HG03175 (cell line): ENCODE results near the gene CORO2B.
A peak's percentile ranks its signal among the peaks of the same experiment; 100 is the strongest.

Experiments
- ATAC-seq: cut with Tn5 transposase; IDR thresholded peaks from one replicate; pipeline ENCODE4 v1.9.1; 2021; ENCODE audit warnings: mild to moderate bottlenecking, moderate library complexity; ENCODE audit not compliant: unreplicated experiment

CORO2B gene

DNA sequence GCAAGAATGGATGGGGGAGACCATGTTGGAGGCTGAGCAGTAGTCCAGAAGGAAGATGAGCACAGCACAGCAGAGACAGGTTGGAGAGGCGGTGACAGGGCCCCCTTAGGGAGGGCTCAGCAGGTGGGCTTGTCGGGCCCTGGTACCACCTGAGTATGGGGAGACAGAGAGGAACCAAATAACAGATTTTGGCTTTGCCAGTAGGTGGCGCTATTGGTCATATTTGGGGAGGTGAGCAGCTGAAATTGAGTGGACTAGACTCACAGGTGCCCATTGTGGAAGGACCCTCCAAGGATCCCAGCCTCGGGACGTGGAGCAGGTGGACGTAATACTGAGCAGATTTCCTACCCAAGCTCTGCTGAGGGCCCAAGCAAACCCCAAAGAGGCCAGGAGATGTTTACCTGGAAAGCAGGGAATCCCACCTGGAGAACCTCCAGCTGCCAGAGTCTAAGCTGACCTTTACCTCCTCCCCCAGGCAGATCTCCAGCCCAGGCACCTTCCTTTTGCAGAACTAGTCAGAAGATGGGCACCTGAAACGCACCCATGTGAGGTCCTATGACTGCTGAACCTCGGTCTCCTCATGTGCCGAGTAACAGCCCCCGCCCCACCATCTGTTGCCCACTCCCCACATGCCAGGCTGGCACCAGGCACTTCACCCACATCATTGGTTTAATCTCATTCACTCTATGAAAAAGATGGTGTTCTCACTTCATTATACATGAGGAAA is 24.6 kb upstream of the CORO2B start:
- no peak for ATAC-seq

DNA sequence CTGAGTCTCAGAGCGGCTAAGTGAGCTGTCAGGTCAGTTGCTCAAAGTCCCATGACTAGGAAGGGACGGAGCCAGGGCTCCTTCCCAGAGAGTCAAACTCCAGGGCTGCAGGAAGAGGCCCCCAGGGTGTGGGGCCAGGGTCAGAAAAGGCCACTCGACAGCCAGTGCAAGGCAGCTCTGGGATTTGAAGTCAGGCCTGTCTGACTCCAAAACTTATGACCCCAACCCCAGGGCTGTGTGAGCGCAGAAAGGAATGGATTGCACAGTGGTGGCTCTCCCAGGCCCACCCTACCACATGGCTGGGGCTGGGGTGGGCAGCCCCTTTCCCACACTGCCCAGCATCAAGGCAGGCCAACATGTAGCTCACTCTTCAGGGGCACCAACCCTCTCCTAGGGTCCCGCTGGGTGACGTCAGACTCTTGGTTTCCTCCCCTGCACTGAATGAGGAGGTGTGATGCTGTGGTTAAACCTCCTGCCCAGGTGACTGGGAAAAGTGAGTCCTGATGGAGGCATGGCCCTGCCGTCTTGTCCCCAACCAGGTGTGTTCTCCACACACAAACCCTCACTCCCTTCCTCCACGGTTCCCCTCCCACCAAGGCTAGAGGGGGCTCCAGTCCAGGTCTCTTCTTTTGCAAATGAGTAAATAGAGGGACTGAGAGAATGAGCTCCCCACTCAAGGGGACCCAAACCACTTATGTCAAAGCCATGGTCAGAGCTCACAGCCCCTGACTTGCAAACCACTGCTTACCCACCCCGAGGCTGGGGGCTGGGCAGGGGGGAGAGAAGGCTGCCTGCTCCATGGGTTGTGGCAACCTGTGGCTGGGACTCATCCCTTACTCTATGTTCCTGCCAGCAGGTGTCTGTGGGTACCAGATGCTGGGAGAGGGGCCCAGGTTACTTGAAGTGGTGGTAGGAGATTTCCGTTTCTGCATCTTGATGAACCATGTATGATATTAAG is 23.8 kb upstream of the CORO2B start:
- ATAC-seq = no peak

GRCh38 chr15:68555679-68556037 is 23.1 kb upstream of the CORO2B start:
- ATAC-seq = no peak

- no peak for ATAC-seq
These were observed 22.4 kb upstream of the CORO2B start for GRCh38 chr15:68556139-68556990.

DNA sequence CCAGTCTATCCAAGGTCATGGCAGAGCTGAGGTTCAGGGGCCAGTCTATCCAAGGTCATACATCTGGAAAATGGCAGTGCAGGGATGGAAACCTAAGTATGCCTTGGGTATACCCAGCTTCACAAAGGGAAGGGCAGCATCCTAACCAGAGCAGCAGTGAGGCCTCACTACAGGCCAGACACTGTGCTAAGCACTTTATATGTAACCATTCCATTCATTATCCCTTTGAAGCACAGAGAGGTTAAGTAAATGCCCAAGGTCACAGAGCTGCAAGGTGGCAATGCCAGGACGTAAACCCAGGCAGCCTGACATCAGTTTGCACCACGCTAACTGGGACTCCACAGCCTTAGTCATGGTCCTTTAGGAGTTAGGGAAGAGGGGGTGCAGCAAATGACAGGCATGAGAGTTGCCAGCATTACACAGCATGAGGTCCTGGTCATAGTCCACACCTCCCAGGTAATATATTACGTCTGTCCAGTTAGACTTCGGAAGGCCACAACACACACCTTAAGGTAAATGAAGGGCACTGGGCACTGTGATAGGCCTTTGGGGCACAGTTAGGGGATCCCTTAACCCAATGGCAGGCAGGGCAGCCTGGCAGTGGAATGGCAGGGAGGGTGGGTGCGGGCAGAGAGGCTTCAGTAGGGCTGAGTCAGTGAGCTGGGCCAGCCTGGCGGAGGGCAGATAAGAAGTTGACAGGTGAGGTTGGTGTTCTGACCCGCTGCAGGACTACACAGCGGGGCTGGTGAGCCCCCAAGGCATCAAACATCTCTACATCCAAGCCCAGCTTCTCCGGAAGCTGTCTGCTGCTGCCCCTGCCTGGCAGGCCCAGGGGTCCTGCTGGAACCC is 21.1 kb upstream of the CORO2B start:
- no peak for ATAC-seq

GRCh38 chr15:68558318-68559305 is 20.2 kb upstream of the CORO2B start:
- ATAC-seq = no peak

DNA sequence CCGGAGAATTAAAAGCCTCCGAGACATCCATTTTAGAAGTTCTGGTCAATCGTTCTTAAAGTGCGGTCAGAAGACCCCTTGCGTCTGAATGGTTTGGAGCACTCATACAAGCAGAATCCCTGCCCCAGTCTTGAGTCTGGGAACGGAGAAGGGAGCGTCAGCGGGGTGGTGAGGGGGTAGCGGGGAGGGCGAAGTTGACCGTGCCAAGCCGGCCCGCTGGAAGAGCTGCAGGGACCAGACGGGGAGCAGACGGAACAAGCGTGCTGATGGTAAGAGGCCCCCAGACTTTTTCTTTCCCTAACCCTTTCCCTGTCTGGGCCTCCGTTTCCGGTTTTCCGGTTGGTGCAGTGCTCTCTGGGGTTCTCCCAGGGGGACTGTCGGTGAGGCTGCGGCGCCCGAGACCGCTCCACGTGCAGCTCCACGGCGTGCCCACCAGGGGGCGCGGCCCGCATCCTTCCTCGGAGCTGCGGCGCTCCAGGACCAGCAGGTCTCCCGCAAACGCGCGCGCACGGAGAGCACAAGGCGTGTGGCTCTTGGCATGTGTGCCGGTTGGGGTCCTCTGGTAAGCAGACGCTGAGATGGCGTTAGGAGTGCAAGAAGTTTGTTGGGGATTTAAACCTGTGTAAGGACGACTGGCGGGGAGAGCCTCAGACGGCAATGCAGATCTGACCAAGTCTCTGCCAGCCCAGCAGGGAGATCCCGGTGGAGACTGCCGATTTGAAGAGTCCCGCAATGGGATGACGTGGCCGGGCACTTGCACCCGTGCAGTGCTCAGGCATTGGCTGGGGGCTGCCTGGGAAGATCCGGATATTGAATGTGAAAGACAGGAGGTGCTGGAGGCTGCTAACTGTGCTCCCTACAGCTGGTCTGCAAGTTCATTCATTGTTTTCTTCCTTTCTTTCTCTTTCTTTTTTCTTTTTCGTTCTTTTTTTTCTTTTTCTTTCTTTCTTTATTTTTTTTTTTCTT is 19.2 kb upstream of the CORO2B start:
- ATAC-seq = peak; percentile 72

GRCh38 chr15:68560501-68561113 is 18.2 kb upstream of the CORO2B start:
- no peak for ATAC-seq

DNA sequence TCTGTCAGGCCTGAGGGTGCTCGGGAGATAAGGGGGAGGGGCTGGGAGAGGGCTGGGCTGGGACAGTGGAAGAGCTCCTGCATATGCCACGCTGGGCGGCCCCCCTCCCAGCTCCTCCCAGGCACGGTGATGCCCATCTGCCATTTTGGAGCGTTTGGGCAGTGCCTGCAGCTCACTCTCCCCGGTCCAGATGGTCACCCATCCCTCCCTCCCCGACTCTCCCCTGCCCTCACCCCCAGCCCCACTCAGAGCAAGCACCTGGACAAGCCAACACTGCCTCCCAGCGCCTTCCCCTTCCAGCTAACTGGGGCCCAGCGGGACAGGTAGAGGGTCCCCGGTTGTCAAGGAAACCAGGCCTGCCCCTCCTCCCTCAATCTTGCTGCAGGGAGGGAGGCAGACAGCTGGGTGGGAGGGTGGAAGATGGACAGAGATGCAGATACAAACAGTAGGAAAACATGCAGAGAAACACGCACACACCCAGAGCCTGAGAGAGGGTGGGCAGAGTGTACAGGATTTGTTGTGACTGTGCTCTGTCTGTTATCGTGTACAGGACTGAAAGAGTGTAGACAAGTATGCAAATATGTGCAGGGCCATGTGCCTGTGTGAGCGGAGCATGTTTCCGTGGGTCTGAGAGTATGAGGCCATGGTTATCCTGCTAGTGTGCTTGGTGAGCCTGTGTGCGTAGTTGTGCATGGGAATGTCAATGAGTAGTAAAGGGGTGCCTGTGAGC is 17.5 kb upstream of the CORO2B start:
- ATAC-seq = no peak

- ATAC-seq = no peak
These were observed 16.9 kb upstream of the CORO2B start for GRCh38 chr15:68561901-68562300.

DNA sequence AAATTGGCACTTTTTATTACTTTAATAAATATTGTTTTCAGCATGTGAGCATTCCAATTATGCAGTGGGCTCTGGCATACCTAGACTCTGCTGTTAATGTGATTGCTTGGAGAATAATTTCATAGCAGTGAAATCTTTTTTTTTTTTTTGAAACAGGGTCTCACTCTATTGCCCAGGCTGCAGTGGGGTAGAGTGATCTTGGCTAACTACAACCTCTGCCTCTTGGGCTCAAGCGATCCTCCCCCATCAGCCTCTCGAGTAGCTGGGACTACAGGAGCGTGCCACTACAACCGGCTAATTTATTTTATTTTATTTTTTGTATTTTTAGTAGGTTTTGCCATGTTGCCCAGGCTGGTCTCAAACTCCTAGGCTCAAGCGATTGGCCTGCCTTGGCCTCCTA is 14.6 kb upstream of the CORO2B start:
- ATAC-seq = no peak

DNA sequence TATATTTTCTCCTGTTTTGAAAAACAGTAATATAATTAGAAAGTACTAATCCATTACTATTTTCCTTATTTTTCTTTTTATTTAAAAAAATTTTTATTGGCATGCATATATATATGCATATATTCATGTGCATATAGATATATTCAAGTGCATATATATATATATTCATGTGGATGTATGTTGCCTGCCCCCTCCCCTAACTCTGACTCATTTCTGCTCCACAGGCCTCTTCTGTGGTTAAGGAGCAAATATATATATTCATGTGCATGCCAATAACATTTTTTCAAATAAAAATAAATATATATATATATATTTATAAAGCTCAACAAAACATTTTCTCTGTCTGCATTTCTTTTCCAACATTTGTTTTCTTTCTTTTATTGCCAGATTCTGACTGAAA is 13.6 kb upstream of the CORO2B start:
- no peak for ATAC-seq

GRCh38 chr15:68565726-68566125 is 13.1 kb upstream of the CORO2B start:
- ATAC-seq = no peak

DNA sequence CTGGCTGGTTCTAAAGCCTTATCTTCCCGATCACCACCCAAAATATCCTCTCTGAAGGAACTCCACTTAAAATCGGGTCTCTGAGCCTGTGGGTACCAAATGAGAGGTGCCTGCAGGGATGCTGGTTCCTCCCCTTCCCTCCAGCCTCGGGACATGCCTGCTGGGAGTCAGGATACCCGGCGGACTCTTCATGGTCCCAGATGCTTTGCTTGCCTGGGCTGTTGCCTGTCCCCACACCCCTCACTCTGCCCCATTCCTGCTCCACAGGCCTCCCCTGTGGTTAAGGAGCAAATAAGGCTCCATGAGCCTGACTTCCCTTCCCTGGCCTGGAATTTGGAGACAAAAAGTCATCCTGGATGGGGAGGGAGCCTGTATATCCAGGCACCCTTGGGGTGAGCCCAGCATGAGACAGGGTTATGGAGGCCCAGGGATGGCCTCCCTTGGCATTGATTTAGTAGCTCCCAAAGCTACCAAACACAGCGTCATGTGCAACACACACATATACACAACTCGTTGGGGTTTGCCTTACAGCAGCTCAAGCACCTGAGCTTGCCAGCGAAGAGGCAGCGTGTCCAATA is 12.3 kb upstream of the CORO2B start:
- no peak for ATAC-seq

DNA sequence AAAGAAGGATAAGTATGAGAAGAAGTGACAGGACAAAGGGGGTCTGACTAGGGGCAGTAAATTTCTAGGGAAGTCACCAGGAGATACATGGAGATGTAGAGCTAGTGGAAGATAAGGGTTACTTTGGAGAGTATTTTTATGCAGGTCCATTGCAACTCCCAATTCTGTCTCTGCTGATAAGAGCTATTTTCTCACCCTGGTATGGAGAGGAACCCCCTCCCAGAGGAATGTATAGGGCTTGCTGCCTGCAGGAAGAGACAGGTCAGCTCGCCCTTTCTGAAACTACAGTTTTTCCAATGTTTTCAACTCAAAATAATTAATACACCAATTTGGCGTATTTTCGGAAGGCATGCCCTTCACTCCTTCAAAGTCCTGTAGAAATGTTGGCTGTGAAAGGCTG is 11.4 kb upstream of the CORO2B start:
- ATAC-seq = no peak

- no peak for ATAC-seq
These were observed 7.8 kb upstream of the CORO2B start for GRCh38 chr15:68570974-68571373.

DNA sequence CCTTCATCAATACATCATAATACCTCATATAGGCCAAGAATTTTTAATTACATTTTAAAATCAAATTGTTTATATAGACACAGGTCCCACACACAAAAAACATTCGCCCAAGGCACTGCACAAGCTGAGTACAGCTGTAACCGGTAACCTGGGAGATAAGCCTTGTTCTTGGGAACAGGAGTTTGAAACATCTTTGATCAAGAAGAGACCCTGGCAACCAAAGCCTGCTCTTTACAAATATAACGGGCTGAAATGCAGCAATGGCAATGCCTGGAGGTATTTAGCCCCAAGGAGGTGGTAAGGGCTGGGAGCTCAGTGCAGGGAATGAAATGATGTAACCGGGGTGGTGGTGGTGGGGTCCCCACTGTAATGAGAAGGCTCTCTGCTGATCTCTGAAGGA is 7.2 kb upstream of the CORO2B start:
- ATAC-seq = no peak
